Vagina (tissue), 2 donors: ENCODE data around the gene C5AR2.

Experiments
- POLR2A ChIP-seq, 2 donors: fragments of 450-650 bp; IDR thresholded peaks; one replicate each; pipeline ENCODE4 v1.6.1; 2017; ENCODE audit warnings: antibody characterized with exemption in 2 of 2, mild to moderate bottlenecking in 2 of 2, moderate library complexity in 2 of 2
- POLR2AphosphoS5 ChIP-seq, 2 donors: sonication (generic); formaldehyde crosslinking; IDR thresholded peaks; one replicate each; pipeline ENCODE4 v1.9.0; 2017; ENCODE audit warnings: antibody characterized with exemption in 2 of 2, mild to moderate bottlenecking in 2 of 2, low read depth in 1 of 2; ENCODE audit not compliant: insufficient read depth in 1 of 2

GRCh38 chr19:47379381-47379938 is 47.5 kb downstream of the C5AR2 start:
- no peak for TF ChIP-seq POLR2AphosphoS5 (IDR thresholded peaks at IDR 0.05; ENCODE audit: insufficient read depth in 1 of 2, low read depth in 1 of 2)
- TF ChIP-seq POLR2A (IDR thresholded peaks at IDR 0.05) = no peak
